ENCODE data around the gene ZNF90. TPM values are rescaled to one million over a fixed set of nuclear protein-coding genes. Genes with fewer than 3 reads are reported as not detected.
"Not testable (repeated sequence)": the region's sequence is repeated elsewhere in the genome, so short reads cannot be mapped to it uniquely, and the experiment has no call there.

Gene ZNF90
- total and polyA plus RNA-seq, 2 donors (not counting 1 experiment from before 2014, with no cell fraction given): 9.7 to 15.8 TPM

- no peak overlapping the region for H3K4me3 ChIP-seq (ENCODE audit: control extremely low read depth in 1 of 5, extremely low read depth in 1 of 5, insufficient read depth in 1 of 5, low read depth in 2 of 5, low read length in 4 of 5)
- intact Hi-C loops (cut with micrococcal nuclease): no loop called here
- POLR2A ChIA-PET: no interaction called here
- no peak overlapping the region for H3K27ac ChIP-seq (ENCODE audit: low read length in 2 of 2)
- Mint-ChIP-seq H3K4me3 (no peak overlapping the region), H3K4me1 (no peaks in the 10 kb centered on the region), H3K27me3 (no peaks in the 10 kb centered on the region), H3K9me3 (ENCODE audit: insufficient read depth) (peaks cover 2% of the 10 kb centered on the region), H3K27ac (no peak overlapping the region)
- no peaks in the 10 kb centered on the region for H4K20me1 ChIP-seq (ENCODE audit: control insufficient read depth, insufficient read depth, low read length, poor library complexity, severe bottlenecking)
- 93% methylated on average over 9 of the region's 12 CpGs for WGBS (ENCODE audit: insufficient coverage)
- no peak for DNase-seq
- H3K4me2 ChIP-seq (replicated peaks; ENCODE audit: low read depth, low read length, poor library complexity, severe bottlenecking): no peak overlapping the region
- ATAC-seq (ENCODE audit: low read depth): no peak
- no peaks in the 10 kb centered on the region for H3K27me3 ChIP-seq (replicated peaks in 1 of 4; ENCODE audit: control extremely low read depth in 1 of 4, control insufficient read depth in 3 of 4, insufficient read depth in 4 of 4, low read length in 3 of 4)
- TF ChIP-seq, protein P1, sequence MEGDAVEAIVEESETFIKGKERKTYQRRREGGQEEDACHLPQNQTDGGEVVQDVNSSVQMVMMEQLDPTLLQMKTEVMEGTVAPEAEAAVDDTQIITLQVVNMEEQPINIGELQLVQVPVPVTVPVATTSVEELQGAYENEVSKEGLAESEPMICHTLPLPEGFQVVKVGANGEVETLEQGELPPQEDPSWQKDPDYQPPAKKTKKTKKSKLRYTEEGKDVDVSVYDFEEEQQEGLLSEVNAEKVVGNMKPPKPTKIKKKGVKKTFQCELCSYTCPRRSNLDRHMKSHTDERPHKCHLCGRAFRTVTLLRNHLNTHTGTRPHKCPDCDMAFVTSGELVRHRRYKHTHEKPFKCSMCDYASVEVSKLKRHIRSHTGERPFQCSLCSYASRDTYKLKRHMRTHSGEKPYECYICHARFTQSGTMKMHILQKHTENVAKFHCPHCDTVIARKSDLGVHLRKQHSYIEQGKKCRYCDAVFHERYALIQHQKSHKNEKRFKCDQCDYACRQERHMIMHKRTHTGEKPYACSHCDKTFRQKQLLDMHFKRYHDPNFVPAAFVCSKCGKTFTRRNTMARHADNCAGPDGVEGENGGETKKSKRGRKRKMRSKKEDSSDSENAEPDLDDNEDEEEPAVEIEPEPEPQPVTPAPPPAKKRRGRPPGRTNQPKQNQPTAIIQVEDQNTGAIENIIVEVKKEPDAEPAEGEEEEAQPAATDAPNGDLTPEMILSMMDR (IDR thresholded peaks at IDR 0.05): no peak
- TF ChIP-seq EZH2 (IDR thresholded peaks at IDR 0.05; ENCODE audit: borderline replicate concordance, insufficient read depth, low read depth, low read length, poor library complexity, severe bottlenecking): no peak
- H3K9ac ChIP-seq (ENCODE audit: low read length): no peak overlapping the region
- no peaks in the 10 kb centered on the region for H3K79me2 ChIP-seq (ENCODE audit: control insufficient read depth, insufficient read depth, low read length)
- CTCF ChIA-PET: interaction anchor here (0.6 kb wide), 1 partner anchor 17 kb away, joined by 3 read pairs; no protein-coding TSS in a partner anchor
- H2AFZ ChIP-seq (ENCODE audit: insufficient read depth, low read depth, low read length, poor library complexity, severe bottlenecking): no peak overlapping the region
- no peaks in the 10 kb centered on the region for H3K4me1 ChIP-seq (ENCODE audit: control insufficient read depth in 2 of 2, insufficient read depth in 2 of 2, low read length in 2 of 2)
- H3K36me3 ChIP-seq (replicated peaks in 1 of 2; ENCODE audit: control extremely low read depth in 1 of 2, control insufficient read depth in 1 of 2, extremely low read depth in 1 of 2, insufficient read depth in 2 of 2, low read length in 1 of 2): no peaks in the 10 kb centered on the region
- H3K9me3 ChIP-seq (ENCODE audit: control extremely low read depth in 1 of 3, control insufficient read depth in 2 of 3, insufficient read depth in 1 of 3, low read length in 2 of 3): peaks cover 0 to 14% (median 0%) of the 10 kb centered on the region in 3 donors
Observed at GRCh38 chr19:20151617-20152145, 73.9 kb downstream of the ZNF90 start.

DNA sequence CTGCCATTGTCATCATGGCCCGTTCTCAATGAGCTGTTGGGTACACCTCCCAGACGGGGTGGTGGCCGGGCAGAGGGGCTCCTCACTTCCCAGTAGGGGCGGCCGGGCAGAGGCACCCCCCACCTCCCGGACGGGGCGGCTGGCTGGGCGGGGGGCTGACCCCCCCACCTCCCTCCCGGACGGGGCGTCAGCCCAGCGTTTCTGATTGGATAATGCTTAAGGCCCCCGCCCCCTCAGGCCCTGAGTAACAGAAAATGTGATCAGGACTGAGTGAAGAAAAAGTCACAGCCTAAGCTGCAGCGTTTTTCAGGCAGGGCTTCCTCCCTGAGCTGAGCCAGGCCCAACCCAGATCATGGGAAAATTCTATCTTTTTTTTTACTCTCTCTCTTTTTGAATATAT, 74.7 kb downstream of the ZNF90 start:
- H4K20me1 ChIP-seq (ENCODE audit: control insufficient read depth, insufficient read depth, low read length, poor library complexity, severe bottlenecking); H3K79me2 ChIP-seq (ENCODE audit: control insufficient read depth, insufficient read depth, low read length); H3K9ac ChIP-seq (ENCODE audit: low read length); DNase-seq; POLR2A ChIA-PET; H3K9me3 Mint-ChIP-seq (ENCODE audit: insufficient read depth); H3K36me3 ChIP-seq (replicated peaks in 1 of 2; ENCODE audit: control extremely low read depth in 1 of 2, control insufficient read depth in 1 of 2, extremely low read depth in 1 of 2, insufficient read depth in 2 of 2, low read length in 1 of 2); ATAC-seq (ENCODE audit: low read depth); intact Hi-C loops (cut with micrococcal nuclease); H3K4me3 Mint-ChIP-seq; CTCF ChIA-PET; H2AFZ ChIP-seq (ENCODE audit: insufficient read depth, low read depth, low read length, poor library complexity, severe bottlenecking); H3K4me2 ChIP-seq (replicated peaks; ENCODE audit: low read depth, low read length, poor library complexity, severe bottlenecking); H3K27ac Mint-ChIP-seq; H3K4me1 Mint-ChIP-seq; H3K27me3 ChIP-seq (replicated peaks in 1 of 4; ENCODE audit: control extremely low read depth in 1 of 4, control insufficient read depth in 3 of 4, insufficient read depth in 4 of 4, low read length in 3 of 4); H3K27me3 Mint-ChIP-seq; H3K4me3 ChIP-seq (ENCODE audit: control extremely low read depth in 1 of 5, extremely low read depth in 1 of 5, insufficient read depth in 1 of 5, low read depth in 2 of 5, low read length in 4 of 5); H3K27ac ChIP-seq (ENCODE audit: low read length in 2 of 2); H3K4me1 ChIP-seq (ENCODE audit: control insufficient read depth in 2 of 2, insufficient read depth in 2 of 2, low read length in 2 of 2): not testable (repeated sequence)
- 88% methylated on average over 5 of the region's 15 CpGs for WGBS (ENCODE audit: insufficient coverage)
- H3K9me3 ChIP-seq (ENCODE audit: control extremely low read depth in 1 of 3, control insufficient read depth in 2 of 3, insufficient read depth in 1 of 3, low read length in 2 of 3): peaks cover 0 to 10% (median 0%) of the 10 kb centered on the region in 3 donors

All from B cell (primary cell).